Measurements from ENCODE around the gene ZNF610. TPM values are rescaled to one million over a fixed set of nuclear protein-coding genes. Genes with fewer than 3 reads are reported as not detected.

ZNF610 gene
- total RNA-seq, 2 donors from 2014 or later, result 0.78 TPM; not detected in 1

- WGBS, 2 donors, result 82 to 90% methylated on average over 5 of the region's 5 CpGs
- intact Hi-C loops (cut with DNase I), result no loop called here
- ATAC-seq (no peak), DNase-seq (no peak)
- H3K9me3 ChIP-seq, result peaks cover 0 to 62% (median 0%) of the 10 kb centered on the region in 3 donors
- no peaks in the 10 kb centered on the region for H3K4me1 ChIP-seq
- H3K4me3 ChIP-seq, result no peak overlapping the region
- TF ChIP-seq CTCF (IDR thresholded peaks at IDR 0.05) (no peak), POLR2A (IDR thresholded peaks at IDR 0.05) (no peak)
- peaks cover 0 to 8% of the 10 kb centered on the region in 2 donors for H3K36me3 ChIP-seq (replicated peaks in 1 of 2; ENCODE audit: insufficient read depth in 1 of 2, low read depth in 2 of 2)
- H3K27me3 ChIP-seq, result no peaks in the 10 kb centered on the region
- no peak overlapping the region for H3K27ac ChIP-seq
These were observed 79.7 kb downstream of the ZNF610 start for GRCh38 chr19:52415711-52416110.

Small RNA genes lying within 50 kb of the gene (small RNA-seq; reads per million reads assigned to genes)
- gene AC010332.1, result not detected

Other genes with a start within 250 kb of the ZNF610 start
- gene ZNF841, start 240.5 kb upstream of the ZNF610 start, total RNA-seq, result 10 to 100 TPM; 16.3 to 80.4 TPM
- gene ZNF616, start 196.3 kb upstream of the ZNF610 start, total RNA-seq, result 1 to 10 TPM; 3.6 to 6.2 TPM
- 10 to 100 TPM in 1 of 2 donors, 1 to 10 TPM in 1; 2.0 to 12.2 TPM for gene ZNF836, start 164.6 kb upstream of the ZNF610 start, total RNA-seq
- 100 to 1,000 TPM in 1 of 2 donors, 10 to 100 TPM in 1; 50.8 to 119 TPM for gene PPP2R1A, start 146.2 kb upstream of the ZNF610 start, total RNA-seq
- gene ZNF766, start 66.7 kb upstream of the ZNF610 start, total RNA-seq, result 1 to 10 TPM; 2.0 to 4.9 TPM
- 1 to 10 TPM; 6.3 to 8.6 TPM for gene ZNF480, start 39.1 kb upstream of the ZNF610 start, total RNA-seq
- gene ZNF880, start 33.7 kb downstream of the ZNF610 start, total RNA-seq, result 10 to 100 TPM; 12.2 to 17.8 TPM
- 10 to 100 TPM in 1 of 2 donors, 1 to 10 TPM in 1; 6.9 to 13.7 TPM for gene ZNF528, start 61.6 kb downstream of the ZNF610 start, total RNA-seq
- not detected for gene ZNF534, start 92.9 kb downstream of the ZNF610 start, total RNA-seq
- 1 to 10 TPM in 1 of 2 donors, not detected in 1; 3.4 TPM for gene ZNF578, start 117.3 kb downstream of the ZNF610 start, total RNA-seq
- 10 to 100 TPM in 1 of 2 donors, 1 to 10 TPM in 1; 9.3 to 10.9 TPM for gene ZNF808, start 191.4 kb downstream of the ZNF610 start, total RNA-seq
- 10 to 100 TPM in 1 of 2 donors, 1 to 10 TPM in 1; 6.5 to 10.9 TPM for gene ZNF701, start 234.0 kb downstream of the ZNF610 start, total RNA-seq